Stimulated activated CD8-positive, alpha-beta memory T cell treated with anti-CD3 and anti-CD28 coated beads, Interleukin-7, amount 100 ng/mL, for 1 hour (primary cell): Measurements from ENCODE around the gene TIAL1.
A peak's percentile ranks its signal among the peaks of the same experiment; 100 is the strongest.
"Not testable (repeated sequence)": the region's sequence is repeated elsewhere in the genome, so short reads cannot be mapped to it uniquely, and the experiment has no call there.

ENCODE experiments used
- DNase-seq, 2 donors: peaks; one replicate each; pipeline ENCODE4 v3.0.0-alpha.2; 2020; ENCODE audit warnings: low read depth in 2 of 2

The TIAL1 gene

GRCh38 chr10:119596537-119597404 lies at the start of gene TIAL1:
Gene TIAL1, minus strand, starts transcription at chr10:119596964. Its CDS starts 499 bp downstream, at chr10:119596465.
- peak; percentile 78 to 83 for DNase-seq

GRCh38 chr10:119644994-119645393 lies 48.2 kb upstream of the TIAL1 start:
- no peak for DNase-seq

GRCh38 chr10:119644205-119644814 lies 47.5 kb upstream of the TIAL1 start:
- DNase-seq: no peak

- DNase-seq: no peak
Observed at GRCh38 chr10:119643306-119644204, 46.8 kb upstream of the TIAL1 start.

GRCh38 chr10:119642556-119643111 lies 45.9 kb upstream of the TIAL1 start:
- no peak for DNase-seq

GRCh38 chr10:119640875-119641526 lies 44.2 kb upstream of the TIAL1 start:
- no peak for DNase-seq

GRCh38 chr10:119640384-119640783 lies 43.6 kb upstream of the TIAL1 start:
- no peak for DNase-seq

GRCh38 chr10:119638982-119639381 lies 42.2 kb upstream of the TIAL1 start:
- no peak for DNase-seq

- no peak for DNase-seq
Observed at GRCh38 chr10:119637631-119638030, 40.9 kb upstream of the TIAL1 start.

- no peak for DNase-seq
Observed at GRCh38 chr10:119634219-119634544, 37.4 kb upstream of the TIAL1 start.

GRCh38 chr10:119633538-119634218 lies 36.9 kb upstream of the TIAL1 start:
- DNase-seq: no peak

GRCh38 chr10:119630300-119630699 lies 33.5 kb upstream of the TIAL1 start:
- DNase-seq: no peak

- no peak for DNase-seq
Observed at GRCh38 chr10:119625570-119626280, 29.0 kb upstream of the TIAL1 start.

GRCh38 chr10:119621078-119621384 lies 24.3 kb upstream of the TIAL1 start:
- DNase-seq: no peak

GRCh38 chr10:119620241-119621077 lies 23.7 kb upstream of the TIAL1 start:
- DNase-seq: no peak

GRCh38 chr10:119619811-119620210 lies 23.0 kb upstream of the TIAL1 start:
- not testable (repeated sequence) for DNase-seq

- DNase-seq: no peak
Observed at GRCh38 chr10:119619215-119619614, 22.5 kb upstream of the TIAL1 start.

GRCh38 chr10:119616882-119617570 lies 20.3 kb upstream of the TIAL1 start:
- no peak for DNase-seq

GRCh38 chr10:119614686-119615085 lies 17.9 kb upstream of the TIAL1 start:
- no peak for DNase-seq
